ENCODE data around the gene CABP2. TPM values are rescaled to one million over a fixed set of nuclear protein-coding genes. Genes with fewer than 3 reads are reported as not detected.

The CABP2 gene
- total RNA-seq, 1 experiment from 2014 or later, result not detected

GRCh38 chr11:67494371-67495233 is 28.6 kb downstream of the CABP2 start:
- no peak overlapping the region for H3K27ac Mint-ChIP-seq (ENCODE audit: unreplicated experiment)
- no peak for DNase-seq
- TF ChIP-seq CTCF (IDR thresholded peaks at IDR 0.05; ENCODE audit: unreplicated experiment), result no peak
- intact Hi-C loops (cut with micrococcal nuclease; ENCODE audit: unreplicated experiment), result no loop called here
- no peak overlapping the region for H3K4me3 Mint-ChIP-seq (ENCODE audit: low read depth, unreplicated experiment)
- peaks cover 65% of the 10 kb centered on the region for H3K36me3 Mint-ChIP-seq (ENCODE audit: insufficient read depth, unreplicated experiment)
- H3K4me1 Mint-ChIP-seq (ENCODE audit: low read depth, unreplicated experiment), result no peaks in the 10 kb centered on the region
- no TSS peak for BruUV-seq (replicated peaks)
- no peaks in the 10 kb centered on the region for H3K9me3 Mint-ChIP-seq (ENCODE audit: low read depth, unreplicated experiment)
- CTCF ChIA-PET, result interaction anchor here (0.5 kb wide), 1 partner anchor 12 kb away, joined by 4 read pairs; the partner anchor contains the start of gene AIP
- no peaks in the 10 kb centered on the region for H3K27me3 Mint-ChIP-seq (ENCODE audit: unreplicated experiment)

GRCh38 chr11:67493548-67494370 is 29.5 kb downstream of the CABP2 start:
- no peak overlapping the region for H3K4me3 Mint-ChIP-seq (ENCODE audit: low read depth, unreplicated experiment)
- no peaks in the 10 kb centered on the region for H3K9me3 Mint-ChIP-seq (ENCODE audit: low read depth, unreplicated experiment)
- H3K27ac Mint-ChIP-seq (ENCODE audit: unreplicated experiment), result no peak overlapping the region
- no TSS peak for BruUV-seq (replicated peaks)
- H3K27me3 Mint-ChIP-seq (ENCODE audit: unreplicated experiment), result no peaks in the 10 kb centered on the region
- no peak for TF ChIP-seq CTCF (IDR thresholded peaks at IDR 0.05; ENCODE audit: unreplicated experiment)
- H3K36me3 Mint-ChIP-seq (ENCODE audit: insufficient read depth, unreplicated experiment), result peaks cover 66% of the 10 kb centered on the region
- no peaks in the 10 kb centered on the region for H3K4me1 Mint-ChIP-seq (ENCODE audit: low read depth, unreplicated experiment)
- no peak for DNase-seq
- intact Hi-C loops (cut with micrococcal nuclease; ENCODE audit: unreplicated experiment), result no loop called here
- CTCF ChIA-PET, result no interaction called here

GRCh38 chr11:67492801-67493547 is 30.3 kb downstream of the CABP2 start:
- Mint-ChIP-seq H3K27me3 (ENCODE audit: unreplicated experiment) (no peaks in the 10 kb centered on the region), H3K4me1 (ENCODE audit: low read depth, unreplicated experiment) (no peaks in the 10 kb centered on the region), H3K9me3 (ENCODE audit: low read depth, unreplicated experiment) (no peaks in the 10 kb centered on the region), H3K4me3 (ENCODE audit: low read depth, unreplicated experiment) (no peak overlapping the region), H3K27ac (ENCODE audit: unreplicated experiment) (no peak overlapping the region), H3K36me3 (ENCODE audit: insufficient read depth, unreplicated experiment) (peaks cover 66% of the 10 kb centered on the region)
- intact Hi-C loops (cut with micrococcal nuclease; ENCODE audit: unreplicated experiment), result no loop called here
- no peak for TF ChIP-seq CTCF (IDR thresholded peaks at IDR 0.05; ENCODE audit: unreplicated experiment)
- BruUV-seq (replicated peaks), result no TSS peak
- CTCF ChIA-PET, result interaction anchor here (0.5 kb wide), 1 partner anchor 83 kb away, joined by 4 read pairs; no protein-coding TSS in a partner anchor
- no peak for DNase-seq

- Mint-ChIP-seq H3K36me3 (ENCODE audit: insufficient read depth, unreplicated experiment) (peaks cover 63% of the 10 kb centered on the region), H3K4me1 (ENCODE audit: low read depth, unreplicated experiment) (no peaks in the 10 kb centered on the region), H3K27ac (ENCODE audit: unreplicated experiment) (no peak overlapping the region), H3K4me3 (ENCODE audit: low read depth, unreplicated experiment) (no peak overlapping the region), H3K9me3 (ENCODE audit: low read depth, unreplicated experiment) (no peaks in the 10 kb centered on the region), H3K27me3 (ENCODE audit: unreplicated experiment) (no peaks in the 10 kb centered on the region)
- TF ChIP-seq CTCF (IDR thresholded peaks at IDR 0.05; ENCODE audit: unreplicated experiment), result no peak
- no TSS peak for BruUV-seq (replicated peaks)
- intact Hi-C loops (cut with micrococcal nuclease; ENCODE audit: unreplicated experiment), result no loop called here
- no peak for DNase-seq
- CTCF ChIA-PET, result interaction anchor here (0.5 kb wide), 1 partner anchor 83 kb away, joined by 4 read pairs; no protein-coding TSS in a partner anchor
Observed at GRCh38 chr11:67492069-67492727, 31.0 kb downstream of the CABP2 start.
